Measurements from ENCODE around the gene CD93.

DNA sequence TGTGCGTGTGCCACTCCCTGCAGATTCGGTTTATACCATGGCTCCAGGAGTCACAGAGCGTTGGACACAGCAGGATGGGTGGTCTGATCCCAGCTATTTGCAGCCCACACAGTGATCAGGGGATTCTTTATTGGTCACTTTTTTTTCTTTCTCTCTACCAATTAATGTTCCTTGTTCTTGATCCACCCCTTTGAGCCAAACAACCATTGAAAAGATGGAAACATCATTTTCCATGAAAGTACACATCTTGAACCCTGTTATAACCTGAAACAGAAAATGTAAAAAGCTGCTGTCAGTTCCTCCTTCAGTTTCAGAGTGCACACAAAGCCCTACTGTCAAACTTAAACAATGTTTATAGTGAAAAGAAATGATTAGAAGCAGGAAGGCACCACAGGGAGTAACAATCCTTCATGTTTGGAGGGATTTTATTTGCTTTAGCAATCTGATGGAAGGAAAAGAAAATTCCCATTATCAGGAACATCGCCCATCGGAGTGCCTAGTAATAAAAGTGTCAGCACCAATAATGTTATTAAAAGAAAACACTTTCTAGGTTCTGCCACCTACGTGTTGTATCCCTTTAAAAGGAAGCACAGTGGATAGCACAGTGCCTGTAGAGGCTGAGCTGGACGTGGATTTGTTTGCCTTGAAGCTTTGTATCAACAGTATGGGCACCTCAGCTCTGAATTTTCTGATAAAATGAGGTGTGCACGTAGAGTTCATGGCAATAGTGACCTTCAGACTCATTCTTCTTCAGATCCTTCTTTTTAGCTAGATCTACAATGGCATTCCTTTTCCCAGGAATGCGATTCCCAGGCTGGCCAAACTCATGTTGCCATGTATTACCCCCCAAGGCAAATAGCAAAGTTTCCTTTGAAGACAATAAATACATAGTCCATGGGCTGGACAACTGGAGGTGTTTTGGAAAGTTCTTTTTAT is 20.6 kb downstream of the CD93 start:
- TF ChIP-seq POLR2AphosphoS5 (IDR thresholded peaks at IDR 0.05) (no peak), POLR2A (IDR thresholded peaks at IDR 0.05; ENCODE audit: low read depth) (no peak), EP300 (IDR thresholded peaks at IDR 0.05) (no peak)
- TF ChIP-seq, protein P1, sequence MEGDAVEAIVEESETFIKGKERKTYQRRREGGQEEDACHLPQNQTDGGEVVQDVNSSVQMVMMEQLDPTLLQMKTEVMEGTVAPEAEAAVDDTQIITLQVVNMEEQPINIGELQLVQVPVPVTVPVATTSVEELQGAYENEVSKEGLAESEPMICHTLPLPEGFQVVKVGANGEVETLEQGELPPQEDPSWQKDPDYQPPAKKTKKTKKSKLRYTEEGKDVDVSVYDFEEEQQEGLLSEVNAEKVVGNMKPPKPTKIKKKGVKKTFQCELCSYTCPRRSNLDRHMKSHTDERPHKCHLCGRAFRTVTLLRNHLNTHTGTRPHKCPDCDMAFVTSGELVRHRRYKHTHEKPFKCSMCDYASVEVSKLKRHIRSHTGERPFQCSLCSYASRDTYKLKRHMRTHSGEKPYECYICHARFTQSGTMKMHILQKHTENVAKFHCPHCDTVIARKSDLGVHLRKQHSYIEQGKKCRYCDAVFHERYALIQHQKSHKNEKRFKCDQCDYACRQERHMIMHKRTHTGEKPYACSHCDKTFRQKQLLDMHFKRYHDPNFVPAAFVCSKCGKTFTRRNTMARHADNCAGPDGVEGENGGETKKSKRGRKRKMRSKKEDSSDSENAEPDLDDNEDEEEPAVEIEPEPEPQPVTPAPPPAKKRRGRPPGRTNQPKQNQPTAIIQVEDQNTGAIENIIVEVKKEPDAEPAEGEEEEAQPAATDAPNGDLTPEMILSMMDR (IDR thresholded peaks at IDR 0.05), result no peak

All from esophagus muscularis mucosa (tissue), 4 donors.